Right lobe of liver (tissue), 6 donors: ENCODE measurements around the gene PPBP. TPM values are rescaled to one million over a fixed set of nuclear protein-coding genes. Genes with fewer than 3 reads are reported as not detected.

Experiments
- ATAC-seq, 4 donors: fragments of 200-7000 bp; cut with Tn5 transposase; one replicate each; pipeline ENCODE4 v1.9.1; 2020; ENCODE audit warnings: mild to moderate bottlenecking in 4 of 4, moderate library complexity in 4 of 4
- DNase-seq, 3 donors: peaks; one replicate each; pipeline ENCODE4 v3.0.0-alpha.2; 2020
- H3K27ac ChIP-seq, 3 donors: fragments of 200-600 bp; one replicate each; pipeline ENCODE4 v1.8.0; 2022
- H3K27me3 ChIP-seq, 2 donors: fragments of 200-600 bp; one replicate each; pipeline ENCODE4 v1.8.0; 2022
- H3K36me3 ChIP-seq, 4 donors: fragments of 200-600 bp; sonication (generic) in 1 of 4; one replicate each; pipeline versions ENCODE4 v1.5.1 to v1.8.0; 2017 to 2022; ENCODE audit warnings: control low read depth in 1 of 4
- H3K4me1 ChIP-seq, 4 donors: fragments of 200-600 bp; sonication (generic) in 1 of 4; one replicate each; pipeline versions ENCODE4 v1.5.1 to v1.8.0; 2017 to 2022; ENCODE audit warnings: control low read depth in 1 of 4
- H3K4me3 ChIP-seq, 3 donors: fragments of 200-600 bp; one replicate each; pipeline ENCODE4 v1.8.0; 2022
- H3K9me3 ChIP-seq, 4 donors: fragments of 200-600 bp; sonication (generic) in 1 of 4; one replicate each; pipeline versions ENCODE4 v1.5.1 to v1.8.0; 2017 to 2022; ENCODE audit warnings: control low read depth in 1 of 4
- POLR2A ChIP-seq: fragments of 450-650 bp; IDR thresholded peaks from one replicate; pipeline ENCODE4 v1.6.1; 2017; ENCODE audit warnings: antibody characterized with exemption, mild to moderate bottlenecking
- WGBS: methylation state at CpG from one replicate; pipeline ENCODE4 v1.1.6; 2018; ENCODE audit warnings: low coverage, low lambda C conversion rate; ENCODE audit not compliant: insufficient coverage; ENCODE audit errors: missing lambda C conversion rate; 5-methylcytosine and 5-hydroxymethylcytosine counted together
- intact Hi-C, 2 donors: fragments of 100-400 bp; cut with DNase I; formaldehyde crosslinking; loops; one replicate each; pipeline versions ENCODE4 v1.11.2 to v1.14.1; 2022
- total RNA-seq, 6 experiments: library from RNA; depleted of rRNA in 2 of 6; stranded (reverse); fragments of >200 nt in 2 of 6; fragmentation: NEBNext Ultra II Directional in 3 of 6; extraction: Animal tissue kit (Norgen Biotek cat#: 25700) in 3 of 6; gene quantifications; one replicate each; pipeline versions ENCODE4 v1.1.0 to v1.2.4, GENCODE V29; 2016 to 2023
- TF ChIP-seq, protein P1 (sequence below), 4 donors: fragments of 200-600 bp in 3 of 4; fragments of 450-650 bp in 1 of 4; IDR thresholded peaks; one replicate each; pipeline versions ENCODE4 v1.5.1 to v1.8.0; 2016 to 2022; ENCODE audit warnings: antibody characterized with exemption in 4 of 4, mild to moderate bottlenecking in 2 of 4
- donor health status: DM: no; HTN: yes; CAD: no.
- donor health status: DM: no; HTN: no; CAD: no.
- donor health status: DM: no; HTN: no; CAD: no.
- donor health status: DM: no; HTN: yes; CAD: no.
- donor health status: DM: no; HTN: yes; CAD: no.

Gene PPBP
- total RNA-seq, 6 experiments from 2014 or later, result 0.42 to 8.5 (median 1.2) TPM; not detected in 1

GRCh38 chr4:73948990-73949706, 38.8 kb downstream of the PPBP start:
- TF ChIP-seq, protein P1, sequence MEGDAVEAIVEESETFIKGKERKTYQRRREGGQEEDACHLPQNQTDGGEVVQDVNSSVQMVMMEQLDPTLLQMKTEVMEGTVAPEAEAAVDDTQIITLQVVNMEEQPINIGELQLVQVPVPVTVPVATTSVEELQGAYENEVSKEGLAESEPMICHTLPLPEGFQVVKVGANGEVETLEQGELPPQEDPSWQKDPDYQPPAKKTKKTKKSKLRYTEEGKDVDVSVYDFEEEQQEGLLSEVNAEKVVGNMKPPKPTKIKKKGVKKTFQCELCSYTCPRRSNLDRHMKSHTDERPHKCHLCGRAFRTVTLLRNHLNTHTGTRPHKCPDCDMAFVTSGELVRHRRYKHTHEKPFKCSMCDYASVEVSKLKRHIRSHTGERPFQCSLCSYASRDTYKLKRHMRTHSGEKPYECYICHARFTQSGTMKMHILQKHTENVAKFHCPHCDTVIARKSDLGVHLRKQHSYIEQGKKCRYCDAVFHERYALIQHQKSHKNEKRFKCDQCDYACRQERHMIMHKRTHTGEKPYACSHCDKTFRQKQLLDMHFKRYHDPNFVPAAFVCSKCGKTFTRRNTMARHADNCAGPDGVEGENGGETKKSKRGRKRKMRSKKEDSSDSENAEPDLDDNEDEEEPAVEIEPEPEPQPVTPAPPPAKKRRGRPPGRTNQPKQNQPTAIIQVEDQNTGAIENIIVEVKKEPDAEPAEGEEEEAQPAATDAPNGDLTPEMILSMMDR (IDR thresholded peaks at IDR 0.05), result no peak
- no peak for TF ChIP-seq POLR2A
- Histone ChIP-seq H3K9me3 (no peaks in the 10 kb centered on the region), H3K36me3 (no peaks in the 10 kb centered on the region), H3K27ac (no peak overlapping the region), H3K4me3 (no peak overlapping the region), H3K4me1 (peaks cover 0 to 4% (median 0%) of the 10 kb centered on the region in 4 donors), H3K27me3 (peaks cover 0 to 6% of the 10 kb centered on the region in 2 donors)
- no peak for DNase-seq
- intact Hi-C loops, result no loop called here
- 43% methylated on average over 7 of the region's 7 CpGs for WGBS
- peak in 3 of 4 donors; percentile 50 to 91 (median 84) for ATAC-seq

DNA sequence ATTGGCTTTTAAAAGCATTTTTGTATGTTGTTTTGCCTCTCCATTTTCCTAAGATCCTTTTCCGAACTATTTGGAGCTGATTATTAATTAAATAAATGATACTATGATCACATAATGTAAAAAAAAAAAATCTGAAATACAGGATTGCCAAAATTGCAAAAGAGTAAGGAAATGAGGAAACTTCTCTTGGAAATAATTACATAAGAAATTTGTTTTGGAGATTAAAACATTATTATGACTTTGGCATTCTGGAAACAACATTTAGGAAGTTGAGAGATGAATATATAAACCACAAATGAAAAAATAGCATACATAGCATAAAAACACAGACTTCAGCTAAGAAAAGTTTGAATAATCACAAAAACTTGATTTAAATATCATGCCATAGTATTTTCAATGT, 39.7 kb downstream of the PPBP start:
- Histone ChIP-seq H3K9me3 (no peaks in the 10 kb centered on the region), H3K4me1 (peaks cover 0 to 8% (median 0%) of the 10 kb centered on the region in 4 donors), H3K4me3 (no peak overlapping the region), H3K36me3 (no peaks in the 10 kb centered on the region), H3K27me3 (peaks cover 0 to 6% of the 10 kb centered on the region in 2 donors), H3K27ac (no peak overlapping the region)
- WGBS, result 50% methylated on average over 1 of the region's 1 CpG
- DNase-seq (no peak), ATAC-seq (no peak)
- intact Hi-C loops, result no loop called here
- TF ChIP-seq POLR2A, result no peak
- TF ChIP-seq, protein P1 (IDR thresholded peaks at IDR 0.05), result no peak

GRCh38 chr4:73947239-73947985, 40.6 kb downstream of the PPBP start:
- 29% methylated on average over 3 of the region's 3 CpGs for WGBS

GRCh38 chr4:73945674-73946449, 42.1 kb downstream of the PPBP start:
- TF ChIP-seq, protein P1 (IDR thresholded peaks at IDR 0.05), result no peak
- no peak for TF ChIP-seq POLR2A
- no peak for ATAC-seq
- 58% methylated on average over 3 of the region's 3 CpGs for WGBS

More at GRCh38 chr4:73947239-73947985, 40.6 kb downstream of the PPBP start:
- TF ChIP-seq, protein P1 (IDR thresholded peaks at IDR 0.05), result no peak
- TF ChIP-seq POLR2A, result no peak
- Histone ChIP-seq H3K4me1 (peaks cover 0 to 8% (median 0%) of the 10 kb centered on the region in 4 donors), H3K9me3 (no peaks in the 10 kb centered on the region), H3K27ac (no peak overlapping the region), H3K36me3 (no peaks in the 10 kb centered on the region), H3K4me3 (no peak overlapping the region), H3K27me3 (peaks cover 0 to 6% of the 10 kb centered on the region in 2 donors)
- ATAC-seq (peak in 2 of 4 donors; percentile 28 to 55), DNase-seq (no peak)
- intact Hi-C loops, result no loop called here

More at GRCh38 chr4:73945674-73946449, 42.1 kb downstream of the PPBP start:
- DNase-seq, result no peak
- Histone ChIP-seq H3K27ac (no peak overlapping the region), H3K27me3 (peaks cover 0 to 6% of the 10 kb centered on the region in 2 donors), H3K4me1 (peaks cover 0 to 8% (median 0%) of the 10 kb centered on the region in 4 donors), H3K4me3 (no peak overlapping the region), H3K36me3 (no peaks in the 10 kb centered on the region), H3K9me3 (no peaks in the 10 kb centered on the region)
- intact Hi-C loops, result no loop called here
